ENCODE measurements around the gene SEC14L1.
A peak's percentile ranks its signal among the peaks of the same experiment; 100 is the strongest.

SEC14L1 gene

GRCh38 chr17:77148077-77148939, 7.5 kb downstream of the SEC14L1 start:
- POLR2A ChIA-PET, result no interaction called here
- Histone ChIP-seq H3K4me1 (ENCODE audit: control insufficient read depth, insufficient read depth, low read length) (peaks cover 14% of the 10 kb centered on the region), H3K36me3 (ENCODE audit: control insufficient read depth in 2 of 2, insufficient read depth in 1 of 2, low read length in 2 of 2) (peaks cover 24 to 50% of the 10 kb centered on the region in 2 experiments), H3K9me3 (ENCODE audit: control insufficient read depth, insufficient read depth, low read depth, low read length) (no peaks in the 10 kb centered on the region), H3K4me3 (ENCODE audit: low read depth, low read length) (no peak overlapping the region), H3K27ac (ENCODE audit: extremely low read depth, low read depth, low read length) (no peak overlapping the region)
- TF ChIP-seq ZFHX2 (tag by site-specific recombination; conservative IDR thresholded peaks at IDR 0.05), result peak; percentile 43
- peak; percentile 67; the same call in 1 of the 2 replicates for TF ChIP-seq EGR2 (tag by site-specific recombination; IDR thresholded peaks at IDR 0.05; ENCODE audit: low read depth)
- TF ChIP-seq ZNF830 (tag by site-specific recombination; IDR thresholded peaks at IDR 0.05; ENCODE audit: low read depth), result no peak
- CTCF ChIA-PET, result no interaction called here

GRCh38 chr17:77148940-77149510, 8.3 kb downstream of the SEC14L1 start:
- Histone ChIP-seq H3K4me1 (ENCODE audit: control insufficient read depth, insufficient read depth, low read length) (peaks cover 17% of the 10 kb centered on the region), H3K4me3 (ENCODE audit: low read depth, low read length) (no peak overlapping the region), H3K9me3 (ENCODE audit: control insufficient read depth, insufficient read depth, low read depth, low read length) (no peaks in the 10 kb centered on the region), H3K27ac (ENCODE audit: extremely low read depth, low read depth, low read length) (no peak overlapping the region), H3K36me3 (ENCODE audit: control insufficient read depth in 2 of 2, insufficient read depth in 1 of 2, low read length in 2 of 2) (peaks cover 19 to 43% of the 10 kb centered on the region in 2 experiments)
- TF ChIP-seq ELK4 (IDR thresholded peaks at IDR 0.05; ENCODE audit: borderline replicate concordance, low read depth, low read length) (no peak), HOXA7 (CRISPR knock-in tag; IDR thresholded peaks at IDR 0.05; ENCODE audit: borderline replicate concordance) (no peak), KLF7 (tag by site-specific recombination; IDR thresholded peaks at IDR 0.05; ENCODE audit: borderline replicate concordance) (no peak), BCL11A (tag by site-specific recombination; IDR thresholded peaks at IDR 0.05; ENCODE audit: low read depth) (no peak), ZNF148 (tag by site-specific recombination; IDR thresholded peaks at IDR 0.05; ENCODE audit: borderline replicate concordance) (no peak), ZNF488 (tag by site-specific recombination; IDR thresholded peaks at IDR 0.05) (no peak), ZNF155 (tag by site-specific recombination; IDR thresholded peaks at IDR 0.05) (no peak), ZNF223 (tag by site-specific recombination; IDR thresholded peaks at IDR 0.05) (no peak), HOXC10 (CRISPR knock-in tag; IDR thresholded peaks at IDR 0.05) (no peak), ZNF26 (tag by site-specific recombination; IDR thresholded peaks at IDR 0.05) (no peak), ZNF140 (tag by site-specific recombination; IDR thresholded peaks at IDR 0.05) (no peak), ZNF10 (tag by site-specific recombination; IDR thresholded peaks at IDR 0.05) (no peak), ZNF571 (tag by site-specific recombination; IDR thresholded peaks at IDR 0.05) (no peak), ZNF341 (tag by site-specific recombination; IDR thresholded peaks at IDR 0.05; ENCODE audit: low read depth) (no peak), PRDM6 (tag by site-specific recombination; IDR thresholded peaks at IDR 0.05) (no peak), KLF16 (tag by site-specific recombination; IDR thresholded peaks at IDR 0.05) (no peak), ZNF777 (tag by site-specific recombination; IDR thresholded peaks at IDR 0.05; ENCODE audit: borderline replicate concordance) (no peak)
- ChIA-PET POLR2A (interaction anchor here (0.7 kb wide), 1 partner anchor 149 kb away, joined by 6 read pairs; no protein-coding TSS in a partner anchor), CTCF (no interaction called here)
